HG03060 (cell line): Measurements from ENCODE around the gene SEC23A.
"Not testable (repeated sequence)": the region's sequence is repeated elsewhere in the genome, so short reads cannot be mapped to it uniquely, and the experiment has no call there.

Source experiments
- ATAC-seq: cut with Tn5 transposase; IDR thresholded peaks from one replicate; pipeline ENCODE4 v1.9.1; 2021; ENCODE audit warnings: low read depth, moderate number of reproducible peaks; ENCODE audit not compliant: unreplicated experiment

Gene SEC23A

DNA sequence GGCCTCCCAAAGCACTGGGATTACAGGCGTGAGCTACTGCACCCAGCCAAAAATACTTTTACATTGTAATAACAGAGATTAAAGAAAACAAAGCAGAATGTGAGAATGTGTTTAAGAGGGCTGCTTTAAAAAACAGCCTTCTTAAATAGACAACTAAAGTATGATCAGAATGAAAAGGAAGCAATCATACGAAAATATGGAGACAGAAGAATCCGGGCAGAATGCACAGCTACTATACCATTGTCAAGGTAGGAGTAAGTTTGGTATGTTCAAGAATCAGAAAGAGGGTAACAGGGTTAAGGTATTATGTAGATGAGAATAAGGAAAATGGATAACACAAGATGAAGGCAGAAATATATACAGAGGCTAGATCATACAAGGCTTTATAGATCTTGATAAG, 8.5 kb downstream of the SEC23A start:
- no peak for ATAC-seq

DNA sequence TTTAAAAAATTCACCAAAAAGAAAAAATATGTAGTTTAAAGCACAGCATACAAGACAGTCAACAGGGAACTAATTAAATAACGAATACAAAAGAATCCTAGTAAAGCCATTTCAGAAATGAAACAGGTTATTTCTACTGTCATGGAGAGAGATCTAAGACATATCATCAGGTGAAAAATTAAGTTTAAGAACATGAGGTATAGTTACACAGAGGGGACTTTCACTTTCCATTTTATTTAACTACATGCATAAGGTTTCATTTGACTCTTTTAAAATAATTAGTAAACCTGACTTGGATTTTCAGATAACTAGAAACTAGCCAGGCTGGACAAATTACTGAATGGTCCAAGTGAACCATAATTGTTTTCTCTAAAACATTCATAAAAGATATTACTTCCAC, 11.3 kb downstream of the SEC23A start:
- no peak for ATAC-seq

DNA sequence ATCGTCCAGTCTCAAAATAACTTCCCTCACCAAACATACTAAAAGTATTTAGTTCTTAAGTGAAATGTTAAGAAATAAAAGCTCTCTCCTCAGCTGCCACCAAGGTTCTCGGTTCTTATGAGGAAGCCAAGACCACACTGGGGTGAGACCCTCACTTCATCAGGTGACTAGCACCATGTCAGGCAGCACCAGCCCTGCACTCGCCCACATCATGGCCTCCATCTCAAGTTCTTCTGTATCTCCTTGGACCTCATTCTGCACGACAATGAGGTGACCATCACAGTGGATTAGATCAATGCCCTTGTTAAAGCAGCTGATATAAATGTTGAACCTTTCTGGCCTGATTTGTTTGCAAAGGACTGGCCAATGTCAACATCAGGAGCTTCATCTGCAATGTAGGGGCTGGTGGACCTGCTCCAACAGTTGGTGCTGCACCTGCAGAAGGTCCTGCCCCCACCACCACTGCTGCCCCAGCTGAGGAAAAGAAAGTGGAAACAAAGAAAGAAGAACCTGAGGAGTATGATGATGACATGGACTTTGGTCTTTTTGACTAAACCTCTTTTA, 12.4 kb downstream of the SEC23A start:
- ATAC-seq, result no peak

DNA sequence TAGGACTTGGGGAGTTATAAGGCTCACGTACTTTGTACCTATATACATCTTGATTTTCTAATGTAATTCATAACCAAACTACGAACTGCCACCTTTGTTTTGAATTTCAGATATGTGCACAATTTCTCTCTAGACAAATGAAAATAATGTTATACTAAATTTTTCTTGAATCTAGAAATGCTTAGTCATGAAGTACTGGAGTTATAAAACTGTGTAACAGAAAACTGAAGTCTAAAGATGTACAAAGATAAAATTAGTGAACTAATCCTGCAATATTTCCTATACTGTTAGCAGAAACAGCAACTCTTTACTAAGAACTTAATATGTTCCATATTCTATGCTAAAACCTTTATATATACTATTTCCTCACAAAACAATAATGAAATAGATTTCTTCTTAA, 15.5 kb downstream of the SEC23A start:
- ATAC-seq, result no peak

DNA sequence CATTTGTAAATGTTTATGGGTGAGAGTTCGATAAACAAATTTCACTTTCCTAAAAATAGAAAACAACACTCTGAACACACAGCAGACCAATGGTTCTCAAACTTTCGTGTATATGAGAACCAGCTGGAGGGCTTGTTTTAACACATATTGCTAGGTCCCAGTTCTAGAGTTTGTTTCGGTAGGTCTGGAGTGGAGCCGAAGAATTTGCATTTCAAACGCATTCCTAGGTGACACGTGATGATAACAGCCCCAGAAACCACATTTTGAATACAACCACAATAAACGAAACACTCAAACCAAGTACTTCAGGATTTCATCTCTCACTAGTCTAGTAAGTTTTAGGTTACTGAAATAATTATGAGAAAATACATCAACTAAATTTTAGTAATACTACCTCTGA, 17.1 kb downstream of the SEC23A start:
- ATAC-seq, result no peak

DNA sequence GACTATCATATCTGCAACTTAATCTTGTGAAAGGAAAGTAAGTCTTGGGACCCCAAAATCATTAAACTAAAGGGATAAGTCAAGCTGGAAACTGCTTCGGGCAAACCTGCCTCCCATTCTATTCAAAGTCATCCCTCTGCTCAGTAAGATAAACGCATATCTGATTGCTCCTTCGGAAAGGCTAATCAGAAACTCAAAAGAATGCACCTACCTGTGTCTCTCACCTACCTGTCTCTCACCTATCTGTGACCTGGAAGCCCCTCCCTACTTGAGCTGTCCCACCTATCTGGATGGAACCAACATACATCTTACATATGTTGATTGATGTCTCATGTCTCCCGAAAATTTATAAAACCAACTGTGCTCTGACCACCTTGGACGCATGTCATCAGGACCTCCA, 19.9 kb downstream of the SEC23A start:
- no peak for ATAC-seq

DNA sequence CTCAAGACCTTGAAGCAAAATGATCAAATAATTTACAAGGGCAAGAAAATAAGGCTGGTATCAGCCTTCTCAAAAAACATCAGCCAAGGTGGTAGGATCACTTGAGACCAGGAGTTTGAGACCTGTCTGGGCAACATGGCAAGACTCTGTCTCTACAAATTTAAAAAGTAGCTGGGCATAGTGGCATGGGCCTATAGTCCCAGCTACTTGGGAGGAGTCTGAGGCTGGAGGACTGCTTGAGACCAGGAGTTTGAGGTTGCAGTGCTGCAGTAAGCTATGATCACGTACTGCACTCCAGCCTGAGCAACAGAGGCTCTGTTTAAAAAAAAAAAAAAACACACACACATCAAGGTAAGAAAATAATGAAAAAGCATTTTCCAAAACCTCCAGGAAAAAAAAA, 22.1 kb downstream of the SEC23A start:
- no peak for ATAC-seq

DNA sequence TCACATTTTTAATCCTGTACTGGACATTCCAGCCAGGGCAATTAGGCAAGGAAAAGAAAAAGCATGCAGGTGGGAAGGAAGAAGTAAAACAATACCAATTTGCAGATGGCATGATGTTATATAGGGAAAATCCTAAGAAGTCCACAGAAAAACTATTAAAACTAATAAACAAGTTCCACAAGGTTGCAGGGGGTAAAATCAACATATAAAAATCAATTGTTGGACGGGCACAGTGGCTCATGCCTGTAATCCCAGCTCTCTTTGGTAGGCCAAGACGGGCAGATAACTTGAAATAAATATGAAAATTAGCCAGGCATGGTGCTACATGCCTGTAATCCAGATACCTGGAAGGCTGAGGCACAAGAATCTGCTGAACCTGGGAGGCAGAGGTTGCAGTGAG, 31.9 kb downstream of the SEC23A start:
- ATAC-seq, result no peak

DNA sequence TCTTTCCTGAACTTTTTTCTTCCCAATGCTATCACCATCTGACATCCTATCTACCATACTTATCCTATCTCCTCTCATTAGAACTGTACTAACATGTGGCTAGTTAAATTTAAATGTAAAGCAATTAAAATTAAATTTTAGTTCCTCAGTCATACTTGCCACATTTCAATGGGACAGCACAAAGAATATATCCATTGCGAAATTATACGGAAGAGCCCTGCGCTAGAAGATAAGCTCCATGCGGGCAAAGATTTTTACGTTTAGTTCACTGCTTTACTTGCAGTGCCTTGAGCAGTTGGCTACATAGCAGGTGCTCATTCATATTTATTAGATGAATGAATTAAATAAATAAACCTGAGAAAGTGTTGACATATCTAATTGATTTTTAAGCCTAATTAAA, 33.1 kb downstream of the SEC23A start:
- ATAC-seq, result no peak

DNA sequence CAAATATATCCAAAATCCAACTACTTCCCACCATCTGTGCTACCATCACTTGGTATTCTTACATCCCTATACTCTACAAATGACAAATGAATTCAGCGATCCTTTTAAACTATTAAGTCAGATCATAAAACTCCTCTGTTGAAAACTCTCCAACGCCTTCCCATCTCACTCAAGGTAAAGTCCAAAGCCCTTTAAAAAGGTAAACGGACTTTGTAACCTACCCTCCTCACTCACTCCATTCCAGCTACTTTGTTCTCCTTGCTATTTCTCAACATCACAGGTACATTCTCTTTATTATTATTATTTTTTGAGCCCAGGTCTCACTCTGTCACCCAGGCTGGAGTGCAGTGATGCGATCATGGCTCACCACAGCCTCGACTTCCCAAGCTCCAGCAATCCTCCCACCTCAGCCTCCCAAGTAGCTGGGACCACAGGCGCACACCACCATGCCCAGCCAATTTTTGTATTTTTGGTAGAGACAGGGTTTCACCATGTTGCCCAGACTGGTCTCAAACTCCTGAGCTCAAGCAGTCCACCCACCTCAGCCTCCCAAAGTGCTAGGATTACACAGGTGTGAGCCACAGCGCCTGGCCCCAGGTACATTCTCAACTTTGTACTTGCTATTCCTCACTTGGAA, 33.7 kb downstream of the SEC23A start:
- not testable (repeated sequence) for ATAC-seq

DNA sequence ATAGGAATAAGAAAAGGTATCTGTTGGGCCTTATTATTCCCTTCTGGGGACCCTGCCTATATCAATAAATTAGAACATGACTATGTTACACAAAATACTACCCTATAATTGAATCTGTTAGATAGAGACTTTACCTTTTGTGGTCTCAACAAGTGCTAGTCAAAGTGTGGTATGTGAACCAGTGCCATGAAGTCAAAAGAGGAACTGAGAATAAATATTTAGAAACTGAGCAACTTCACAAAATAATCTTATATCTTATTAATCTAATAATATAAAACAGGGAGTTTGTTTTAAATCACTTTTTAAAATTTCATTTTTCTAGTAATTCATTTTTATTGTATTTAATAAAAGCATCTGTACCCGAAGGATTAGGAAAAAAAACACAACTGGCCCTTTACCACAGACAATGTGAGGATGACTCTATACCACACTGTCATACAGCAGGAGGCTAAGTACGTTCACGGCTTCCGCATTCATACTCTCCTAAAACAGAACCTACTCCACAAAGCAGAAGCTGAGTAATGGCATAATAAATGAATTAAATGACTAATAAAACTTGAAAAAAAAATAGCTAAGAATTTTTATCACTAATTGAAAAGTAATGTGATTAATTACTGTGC, 42.1 kb downstream of the SEC23A start:
- peak; percentile 96 for ATAC-seq

DNA sequence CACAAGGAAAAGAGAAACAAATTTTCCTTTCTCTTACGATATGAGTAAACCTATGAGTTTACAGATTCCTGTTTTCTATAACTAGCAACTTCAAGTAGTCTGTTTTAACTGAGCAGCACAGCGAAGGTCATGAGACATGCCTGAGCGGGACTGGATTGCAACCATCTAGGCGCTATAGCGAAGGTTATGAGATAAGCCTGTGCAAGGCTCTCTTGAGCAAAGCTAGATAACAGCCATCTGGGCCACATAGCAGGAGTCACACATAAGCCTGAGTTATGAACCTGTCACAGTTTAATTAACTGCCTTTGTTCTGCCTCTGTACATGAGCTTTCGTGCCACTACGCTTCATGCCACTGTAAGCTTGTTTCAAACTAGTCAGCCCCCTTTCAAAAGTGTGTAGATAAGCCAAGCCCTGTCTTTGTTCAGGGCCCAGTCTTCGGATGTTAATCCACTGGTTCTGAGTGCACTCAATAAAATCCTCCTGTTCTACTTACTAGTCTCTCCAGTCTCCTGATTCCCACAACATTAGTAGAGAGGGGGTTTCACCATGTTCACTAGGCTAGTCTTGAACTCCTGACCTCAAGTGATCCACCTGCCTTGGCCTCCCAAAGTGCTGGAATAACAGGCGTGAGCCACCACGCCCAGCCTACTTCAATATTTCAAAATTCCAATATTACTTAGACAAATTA, 47.1 kb downstream of the SEC23A start:
- ATAC-seq, result no peak

DNA sequence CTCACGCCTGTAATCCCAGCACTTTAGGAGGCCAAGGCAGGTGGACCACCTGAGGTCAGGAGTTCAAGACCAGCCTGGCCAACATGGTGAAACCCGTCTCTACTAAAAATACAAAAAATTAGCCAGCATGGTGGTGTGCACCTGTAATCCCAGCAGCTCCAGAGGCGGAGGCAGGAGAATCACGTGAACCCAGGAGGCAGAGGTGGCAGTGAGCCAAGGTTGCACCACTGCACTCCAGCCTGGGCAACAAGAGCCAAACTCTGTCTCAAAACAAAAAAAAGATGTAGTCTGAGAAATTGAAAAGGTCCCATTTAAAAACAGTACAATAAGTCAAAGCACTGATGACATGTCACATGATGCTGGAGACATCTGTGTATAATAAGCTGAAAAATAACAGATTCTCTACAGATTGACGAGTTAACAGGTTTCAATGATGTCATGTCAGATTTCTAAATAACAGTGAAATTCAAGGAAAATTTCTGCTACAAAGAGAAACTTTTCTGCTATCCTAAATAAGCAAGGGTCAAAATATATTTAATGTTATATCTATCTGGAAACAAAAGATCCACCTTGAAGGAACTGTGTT, 50.1 kb downstream of the SEC23A start:
- ATAC-seq, result not testable (repeated sequence)

DNA sequence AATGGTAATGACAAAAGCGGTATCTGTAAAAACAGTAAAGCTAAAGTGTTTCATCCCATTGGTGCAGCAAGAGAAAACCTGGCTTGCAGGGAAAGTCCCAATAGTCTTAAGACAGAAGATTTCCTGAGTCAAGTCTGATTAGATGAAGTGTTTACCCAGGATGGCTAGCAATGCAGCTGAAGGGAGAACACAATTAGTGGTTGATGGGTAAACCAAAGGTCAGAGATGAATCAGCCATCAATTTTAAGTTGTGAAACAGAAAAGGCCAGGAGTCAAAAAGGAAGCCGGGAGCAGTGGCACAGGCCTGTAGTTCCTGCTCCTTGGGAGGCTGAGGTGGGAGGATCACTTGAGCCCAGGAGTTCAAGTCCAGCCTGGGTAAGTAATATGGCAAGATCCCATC, 52.6 kb downstream of the SEC23A start:
- ATAC-seq, result no peak

DNA sequence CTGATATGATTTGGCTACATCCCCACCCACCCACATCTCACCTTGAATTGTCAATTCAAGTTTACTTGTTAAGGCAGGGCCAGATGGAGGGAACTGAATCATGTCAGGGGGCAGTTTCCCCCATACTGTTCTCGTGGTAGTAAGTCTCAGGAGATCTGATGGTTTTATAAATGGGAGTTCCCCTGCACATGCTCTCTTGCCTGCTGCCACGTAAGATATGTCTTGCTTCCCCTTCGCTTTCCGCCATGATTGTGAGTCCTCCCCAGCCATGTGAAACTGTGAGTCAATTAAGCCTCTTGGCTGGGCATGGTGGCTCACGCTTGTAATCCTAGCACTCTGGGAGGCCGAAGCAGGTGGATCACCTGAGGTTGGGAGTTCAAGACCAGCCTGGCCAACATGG, 57.1 kb downstream of the SEC23A start:
- peak; percentile 38 for ATAC-seq

DNA sequence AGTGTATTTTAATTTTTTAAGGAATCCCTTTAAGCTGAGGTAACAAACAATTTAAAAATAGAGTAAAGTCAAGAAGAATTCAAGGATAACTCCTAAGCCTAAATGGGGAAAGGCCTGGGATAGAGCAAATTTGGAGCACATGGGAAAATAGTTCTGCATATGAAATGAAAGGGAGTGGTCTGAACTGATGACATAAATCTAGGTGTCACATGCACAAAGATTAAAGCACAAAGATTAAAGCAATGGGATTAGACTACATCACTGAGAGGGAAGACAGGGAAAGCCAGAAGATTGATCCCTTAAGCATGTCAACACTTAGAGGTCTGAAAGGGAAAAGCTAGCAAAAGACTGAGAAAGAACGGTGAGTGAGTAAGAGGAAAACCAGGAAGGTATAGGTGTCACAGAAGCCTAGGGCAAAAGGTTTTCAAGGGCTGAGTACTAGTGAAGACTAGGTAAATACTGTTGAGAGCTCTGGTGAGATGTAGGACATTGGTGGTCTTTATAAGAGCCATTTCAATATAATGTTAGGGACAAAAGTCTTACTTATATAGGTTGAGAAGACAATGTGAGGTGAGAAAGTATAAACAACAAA, 59.6 kb downstream of the SEC23A start:
- no peak for ATAC-seq

DNA sequence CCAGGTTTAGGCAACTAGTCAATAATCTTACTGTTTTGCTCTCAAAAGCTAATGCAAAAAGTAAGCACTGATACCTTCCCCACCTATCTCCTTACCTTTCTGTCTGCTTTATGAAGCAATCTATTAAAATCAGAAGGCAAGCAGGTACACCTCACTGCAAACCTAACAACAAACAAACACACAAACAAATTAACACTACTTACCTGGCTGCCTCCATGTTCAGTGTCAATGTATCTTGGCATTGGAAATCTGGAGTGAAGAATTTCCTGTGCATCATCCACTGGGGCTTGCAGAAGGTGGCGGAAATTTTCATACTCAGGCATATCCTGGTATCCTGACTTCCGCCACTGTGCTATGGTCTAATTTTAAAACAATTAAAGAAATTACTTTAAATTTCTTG, 62.5 kb downstream of the SEC23A start:
- ATAC-seq, result no peak

DNA sequence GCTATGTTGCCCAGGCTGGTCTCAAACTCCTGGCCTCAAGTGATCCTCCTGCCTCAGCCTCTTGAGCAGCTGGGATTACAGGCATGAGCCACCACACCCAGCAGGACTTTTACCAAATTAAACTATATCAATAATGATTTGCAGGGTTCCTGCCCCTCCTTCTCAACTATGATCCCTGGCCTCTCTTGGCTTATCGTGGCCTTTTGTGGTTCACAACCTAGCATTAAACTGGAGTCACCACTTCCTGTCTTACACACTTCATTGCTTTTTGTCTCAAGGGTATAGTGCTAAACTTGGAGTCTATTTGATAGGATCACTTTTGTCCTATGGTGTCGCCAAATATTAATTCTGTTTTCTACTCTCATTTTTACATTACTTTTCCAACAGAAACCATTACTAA, 64.5 kb downstream of the SEC23A start:
- no peak for ATAC-seq

DNA sequence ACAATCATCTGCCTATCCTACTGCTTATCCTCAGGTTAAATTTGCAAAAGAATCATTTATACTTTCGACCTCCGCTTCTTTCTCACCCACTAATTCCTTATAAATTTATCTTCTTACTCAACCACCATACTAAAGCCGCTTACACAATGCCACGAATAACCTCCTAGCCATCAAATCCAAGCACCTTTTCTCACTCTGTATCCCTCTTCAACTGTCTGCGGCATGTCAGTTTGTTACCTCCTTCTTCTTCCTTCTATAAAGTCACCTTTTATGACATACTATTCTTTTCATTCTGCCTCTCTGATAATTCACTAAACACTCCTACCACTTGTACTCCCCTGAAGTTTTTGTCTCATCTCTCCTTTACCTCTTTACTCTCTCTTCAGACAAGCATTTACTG, 66.3 kb downstream of the SEC23A start:
- no peak for ATAC-seq

DNA sequence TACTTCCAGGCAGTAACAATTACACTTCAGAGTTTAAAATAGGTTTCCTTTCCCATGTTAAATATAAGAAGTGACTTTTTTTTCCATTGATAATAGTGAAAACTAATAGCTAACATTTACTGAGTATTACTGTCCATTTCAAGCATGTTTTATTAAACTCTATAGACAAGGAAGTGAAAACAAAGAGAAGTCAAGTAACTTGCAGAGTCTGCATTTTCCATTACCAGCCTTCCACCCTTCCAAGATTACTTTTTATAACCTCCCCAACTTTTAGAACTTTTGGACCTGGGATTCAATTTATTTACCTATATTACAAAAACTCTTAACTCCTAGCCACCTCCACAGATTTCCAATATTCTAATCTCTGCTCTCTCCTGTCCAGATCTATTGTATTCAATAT, 67.7 kb downstream of the SEC23A start:
- no peak for ATAC-seq
